ENCODE results near the gene IL1RAPL2. TPM values are rescaled to one million over a fixed set of nuclear protein-coding genes. Genes with fewer than 3 reads are reported as not detected.

Gene IL1RAPL2
- total and polyA plus RNA-seq, 2 of the 4 experiments (the other 2 are of a cell fraction) = 0.03 TPM; not detected in 1

GRCh38 chrX:104935581-104935980, 369.6 kb downstream of the IL1RAPL2 start:
- no peaks in the 10 kb centered on the region for H3K79me1 ChIP-seq (ENCODE audit: low read depth in 1 of 2, low read length in 2 of 2)
- no peak overlapping the region for H2BK120ac ChIP-seq (ENCODE audit: low read depth, low read length)
- no peak overlapping the region for H4K8ac ChIP-seq (ENCODE audit: low read depth in 2 of 2, low read length in 2 of 2)
- no peak overlapping the region for H3K56ac ChIP-seq (ENCODE audit: extremely low read depth, insufficient read depth, low read length)
- ChIA-PET POLR2A (ENCODE audit: unreplicated experiment) (no interaction called here), CTCF (no interaction called here)
- H3K4me3 ChIP-seq (ENCODE audit: insufficient read depth, low read depth, low read length) = no peak overlapping the region
- no peaks in the 10 kb centered on the region for H3K9me1 ChIP-seq (ENCODE audit: insufficient read depth, low read length)
- H2BK5ac ChIP-seq (ENCODE audit: low read depth, low read length, poor library complexity, severe bottlenecking) = no peak overlapping the region
- no peak overlapping the region for H3K4me2 ChIP-seq (ENCODE audit: low read depth, low read length)
- H3K23ac ChIP-seq (ENCODE audit: low read depth, low read length) = no peak overlapping the region
- H2AFZ ChIP-seq (replicated peaks; ENCODE audit: low read length, poor library complexity) = no peak overlapping the region
- DNase-seq = no peak
- H4K20me1 ChIP-seq (ENCODE audit: insufficient read depth, low read length) = no peaks in the 10 kb centered on the region
- no peak overlapping the region for H3K4ac ChIP-seq (ENCODE audit: low read depth, low read length)
- no peaks in the 10 kb centered on the region for H3K36me3 ChIP-seq (ENCODE audit: control insufficient read depth, insufficient read depth, low read length)
- no peak overlapping the region for H2BK20ac ChIP-seq (ENCODE audit: low read depth, low read length)
- no peak overlapping the region for H3K27ac ChIP-seq (ENCODE audit: insufficient read depth, low read length)
- H3K9me3 ChIP-seq (ENCODE audit: control insufficient read depth, insufficient read depth, low read length) = no peaks in the 10 kb centered on the region
- TF ChIP-seq MAZ (IDR thresholded peaks at IDR 0.05; ENCODE audit: borderline replicate concordance, low read depth, low read length) = no peak
- no peak for TF ChIP-seq NFE2L2 (IDR thresholded peaks at IDR 0.05; ENCODE audit: low read depth, low read length)
- TF ChIP-seq BHLHE40 (IDR thresholded peaks at IDR 0.05; ENCODE audit: low read depth, low read length) = no peak
- TF ChIP-seq SMC3 (IDR thresholded peaks at IDR 0.05; ENCODE audit: low read depth, low read length) = no peak
- no peak overlapping the region for H2AK9ac ChIP-seq (replicated peaks; ENCODE audit: low read depth, low read length, poor library complexity)
- H2AK5ac ChIP-seq (ENCODE audit: low read depth, low read length) = no peak overlapping the region
- BruUV-seq (replicated peaks) = no TSS peak
- in situ Hi-C loops (cut with MboI; ENCODE audit: low sequenced_read_pairs) (no loop called here), intact Hi-C loops (cut with micrococcal nuclease) (no loop called here), dilution Hi-C loops (cut with HindIII; ENCODE audit: low sequenced_read_pairs, unreplicated experiment) (no loop called here)
- no peak overlapping the region for H3K14ac ChIP-seq (replicated peaks; ENCODE audit: low read depth, low read length)
- no CpG with 5 or more reads among the region's 2 CpGs for WGBS, 2 experiments (ENCODE audit: extremely low coverage in 2 of 2, insufficient read length in 1 of 2)
- H3K4me1 ChIP-seq (ENCODE audit: control insufficient read depth, insufficient read depth, low read length) = no peaks in the 10 kb centered on the region
- no peak overlapping the region for H4K5ac ChIP-seq (ENCODE audit: low read depth, low read length)
- no peak overlapping the region for H4K91ac ChIP-seq (ENCODE audit: insufficient read depth, low read depth, low read length)
- ATAC-seq (ENCODE audit: low read depth) = no peak
- H3K9ac ChIP-seq (ENCODE audit: low read depth, low read length) = no peak overlapping the region
- no peak overlapping the region for H3K18ac ChIP-seq (ENCODE audit: low read depth, low read length)
- H2BK15ac ChIP-seq (ENCODE audit: low read depth, low read length) = no peak overlapping the region
- H3K27me3 ChIP-seq (ENCODE audit: control insufficient read depth, insufficient read depth, low read length) = no peaks in the 10 kb centered on the region
